ENCODE data around the gene ZNF785.
A peak's percentile ranks its signal among the peaks of the same experiment; 100 is the strongest.
"Not testable (repeated sequence)": the region's sequence is repeated elsewhere in the genome, so short reads cannot be mapped to it uniquely, and the experiment has no call there.

The ZNF785 gene

GRCh38 chr16:30609926-30610839 is 24.7 kb upstream of the ZNF785 start, which contains the start of gene ZNF689:
Gene ZNF689 (minus strand): TSS chr16:30610389. CDS start chr16:30610041, 348 bp downstream.
- DNase-seq, result peak; percentile 97 to 98
- TF ChIP-seq POLR2A (IDR thresholded peaks at IDR 0.05; ENCODE audit: low read length), result peak; percentile 79
- TF ChIP-seq GATA1 (IDR thresholded peaks at IDR 0.05; ENCODE audit: low read depth, low read length), result no peak

DNA sequence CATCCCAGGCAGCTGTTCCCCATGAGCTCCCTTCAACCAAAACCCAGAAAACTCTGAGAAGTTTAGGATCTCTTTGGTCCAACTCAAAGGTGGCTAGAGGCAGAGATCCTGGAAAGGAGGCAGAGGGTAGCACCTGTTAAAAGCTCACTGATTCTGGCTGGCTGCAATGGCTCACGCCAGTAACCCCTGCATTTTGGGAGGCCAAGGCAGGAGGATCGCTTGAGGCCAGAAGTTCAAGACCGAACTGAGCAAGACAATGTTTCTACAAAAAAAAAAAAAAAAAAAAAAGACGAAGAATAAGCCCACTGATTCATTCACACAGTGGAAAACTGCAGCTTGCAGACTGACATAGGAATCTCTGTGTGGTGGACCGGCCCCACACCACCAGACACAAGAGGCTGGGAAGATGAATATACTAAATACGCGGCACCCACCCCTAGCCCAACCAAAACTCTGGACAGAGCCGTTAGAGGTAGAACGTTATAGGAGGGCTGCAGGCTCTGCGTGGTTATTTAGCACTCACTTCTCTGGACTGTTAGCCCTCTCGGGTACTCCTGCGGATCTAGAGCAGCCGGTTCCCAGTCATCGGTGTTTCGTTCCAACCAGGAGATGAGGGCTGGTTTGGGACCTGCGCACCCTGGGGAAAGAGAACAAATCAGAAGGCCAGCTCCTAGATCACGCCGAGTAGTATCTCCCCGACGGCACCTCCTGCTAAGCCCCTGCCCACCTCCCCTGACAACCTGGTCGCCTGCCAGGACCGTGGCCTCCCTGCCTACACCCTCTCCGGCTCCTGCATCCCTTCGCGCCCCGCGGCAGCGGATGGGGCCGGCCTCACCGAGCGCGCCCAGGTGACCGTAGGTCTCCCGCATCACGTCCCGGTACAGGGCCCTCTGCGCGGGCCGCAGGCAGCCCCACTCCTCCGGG is 23.8 kb upstream of the ZNF785 start:
- TF ChIP-seq GATA1 (IDR thresholded peaks at IDR 0.05; ENCODE audit: low read depth, low read length) (no peak), POLR2A (IDR thresholded peaks at IDR 0.05; ENCODE audit: low read length) (no peak)
- DNase-seq, result peak; percentile 72 to 81

DNA sequence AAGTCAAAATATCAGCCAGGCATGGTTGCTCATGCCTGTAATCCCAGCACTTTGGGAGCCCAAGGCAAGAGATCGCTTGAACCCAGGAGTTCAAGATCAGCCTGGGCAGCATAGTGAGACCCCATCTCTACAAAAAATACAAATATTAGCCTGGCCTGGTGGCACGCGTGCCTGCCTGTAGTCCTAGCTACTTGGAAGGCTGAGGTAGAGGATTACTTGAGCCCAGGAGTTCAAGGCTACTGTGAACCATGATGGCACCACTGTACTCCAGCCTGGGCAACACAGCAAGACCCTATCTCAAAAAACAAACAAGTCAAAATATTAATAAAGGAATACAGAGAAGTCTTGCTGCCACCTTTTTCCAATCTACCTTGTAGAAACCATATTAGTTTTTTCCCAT is 20.5 kb upstream of the ZNF785 start:
- TF ChIP-seq GATA1 (IDR thresholded peaks at IDR 0.05; ENCODE audit: low read depth, low read length) (no peak), POLR2A (IDR thresholded peaks at IDR 0.05; ENCODE audit: low read length) (no peak)
- no peak for DNase-seq

- TF ChIP-seq GATA1 (IDR thresholded peaks at IDR 0.05; ENCODE audit: low read depth, low read length) (no peak), POLR2A (IDR thresholded peaks at IDR 0.05; ENCODE audit: low read length) (no peak)
- DNase-seq, result no peak
Observed at GRCh38 chr16:30605158-30605557, 19.7 kb upstream of the ZNF785 start.

DNA sequence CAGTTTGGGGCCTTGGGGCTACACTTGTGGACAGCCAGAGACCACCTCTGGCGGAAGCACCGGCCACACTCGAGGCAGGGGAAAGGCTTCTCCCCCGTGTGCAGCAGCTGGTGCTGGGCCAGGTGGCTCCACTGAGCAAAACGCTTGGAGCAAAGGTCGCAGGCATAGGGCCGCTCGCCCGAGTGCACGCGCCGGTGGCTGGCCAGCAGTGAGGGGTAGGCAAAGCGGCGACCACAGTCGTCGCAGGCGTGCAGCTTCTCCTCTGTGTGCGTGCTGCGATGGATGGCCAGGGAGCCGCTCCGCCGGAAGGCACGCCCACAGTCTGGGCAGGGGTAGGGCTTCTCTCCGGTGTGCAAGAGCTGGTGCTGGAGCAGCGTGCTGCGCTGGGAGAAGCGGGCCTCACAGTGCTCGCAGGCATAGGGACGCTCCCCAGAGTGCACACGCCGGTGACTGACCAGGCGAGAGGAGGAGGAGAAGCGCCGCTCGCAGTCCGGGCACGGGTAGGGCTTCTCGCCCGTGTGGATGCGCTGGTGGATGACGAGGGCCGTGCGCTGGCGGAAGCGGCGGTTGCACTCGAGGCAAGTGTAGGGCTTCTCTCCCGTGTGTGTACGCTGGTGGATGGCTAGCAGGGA is 18.9 kb upstream of the ZNF785 start:
- DNase-seq, result no peak
- no peak for TF ChIP-seq GATA1 (IDR thresholded peaks at IDR 0.05; ENCODE audit: low read depth, low read length)
- TF ChIP-seq POLR2A (IDR thresholded peaks at IDR 0.05; ENCODE audit: low read length), result no peak

- DNase-seq, result no peak
- TF ChIP-seq GATA1 (IDR thresholded peaks at IDR 0.05; ENCODE audit: low read depth, low read length), result no peak
- TF ChIP-seq POLR2A (IDR thresholded peaks at IDR 0.05; ENCODE audit: low read length), result no peak
Observed at GRCh38 chr16:30603945-30604315, 18.4 kb upstream of the ZNF785 start.

- TF ChIP-seq GATA1 (IDR thresholded peaks at IDR 0.05; ENCODE audit: low read depth, low read length) (no peak), POLR2A (IDR thresholded peaks at IDR 0.05; ENCODE audit: low read length) (peak; percentile 11)
- no peak for DNase-seq
Observed at GRCh38 chr16:30602616-30603277, 17.2 kb upstream of the ZNF785 start.

DNA sequence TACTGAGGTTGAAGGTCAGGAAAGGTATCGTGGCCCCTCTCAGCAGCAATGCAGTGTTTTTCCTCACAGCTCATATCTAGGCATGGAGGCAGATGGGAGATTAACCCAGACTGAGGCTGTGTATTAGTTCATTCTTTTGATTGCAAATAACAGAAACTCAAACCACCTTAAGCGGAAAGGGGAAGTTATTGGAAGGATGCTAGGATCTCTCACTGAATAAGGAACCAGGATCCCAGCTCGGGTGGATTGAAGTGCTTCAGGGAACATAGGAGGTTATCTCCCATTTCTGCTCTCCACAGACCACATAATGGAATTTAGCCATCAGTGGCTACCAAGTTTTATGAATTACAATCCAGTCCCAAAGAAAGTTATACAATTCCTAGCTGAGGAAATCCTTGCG is 16.5 kb upstream of the ZNF785 start:
- no peak for DNase-seq
- TF ChIP-seq POLR2A (IDR thresholded peaks at IDR 0.05; ENCODE audit: low read length), result no peak
- no peak for TF ChIP-seq GATA1 (IDR thresholded peaks at IDR 0.05; ENCODE audit: low read depth, low read length)

DNA sequence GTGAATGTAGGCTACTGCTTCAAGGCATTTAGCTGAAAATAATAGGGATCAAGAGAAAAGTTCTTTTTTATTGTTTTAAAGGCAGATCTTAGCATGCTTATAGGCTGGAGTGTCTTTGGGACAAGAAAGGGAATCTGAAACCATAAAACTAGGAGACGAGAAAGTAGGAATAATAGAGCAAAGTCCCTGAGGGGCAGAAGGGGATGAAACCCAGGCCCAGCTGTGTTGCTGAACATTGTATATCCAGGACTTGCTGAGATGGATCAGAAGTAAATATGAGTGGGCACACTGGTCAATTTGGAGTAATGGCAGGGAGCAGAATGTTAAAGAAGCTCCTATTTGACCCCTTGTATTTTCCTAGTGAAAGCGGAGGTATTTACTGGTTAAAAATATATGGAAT is 15.4 kb upstream of the ZNF785 start:
- DNase-seq, result no peak
- TF ChIP-seq POLR2A (IDR thresholded peaks at IDR 0.05; ENCODE audit: low read length) (no peak), GATA1 (IDR thresholded peaks at IDR 0.05; ENCODE audit: low read depth, low read length) (no peak)

- no peak for DNase-seq
- TF ChIP-seq POLR2A (IDR thresholded peaks at IDR 0.05; ENCODE audit: low read length), result no peak
- no peak for TF ChIP-seq GATA1 (IDR thresholded peaks at IDR 0.05; ENCODE audit: low read depth, low read length)
Observed at GRCh38 chr16:30600215-30600614, 14.7 kb upstream of the ZNF785 start.

- TF ChIP-seq GATA1 (IDR thresholded peaks at IDR 0.05; ENCODE audit: low read depth, low read length) (no peak), POLR2A (IDR thresholded peaks at IDR 0.05; ENCODE audit: low read length) (no peak)
- DNase-seq, result no peak
Observed at GRCh38 chr16:30592871-30593270, 7.4 kb upstream of the ZNF785 start.

- DNase-seq, result not testable (repeated sequence)
Observed at GRCh38 chr16:30590869-30591268, 5.4 kb upstream of the ZNF785 start.

GRCh38 chr16:30589582-30589981 is 4.1 kb upstream of the ZNF785 start:
- not testable (repeated sequence) for DNase-seq

- TF ChIP-seq POLR2A (IDR thresholded peaks at IDR 0.05; ENCODE audit: low read length) (no peak), GATA1 (IDR thresholded peaks at IDR 0.05; ENCODE audit: low read depth, low read length) (no peak)
- no peak for DNase-seq
Observed at GRCh38 chr16:30588651-30589050, 3.2 kb upstream of the ZNF785 start.
